A549 (cell line): Measurements from ENCODE around the gene PCGF3.

ENCODE experiments used
- CBX8 ChIP-seq: fragments of 200-600 bp; sonication (generic); IDR thresholded peaks from 2 replicates; pipeline ENCODE4 v1.6.1; 2016
- CTCF ChIP-seq: fragments of >200 bp; sonication (Bioruptor Twin); formaldehyde crosslinking; IDR thresholded peaks from 3 replicates; pipeline ENCODE4 v1.5.1; 2016
- EHMT2 ChIP-seq: fragments of 200-600 bp; sonication (generic); IDR thresholded peaks from 2 replicates; pipeline ENCODE4 v1.6.1; 2016; ENCODE audit warnings: antibody characterized with exemption, low read depth, mild to moderate bottlenecking, moderate library complexity
- MAX ChIP-seq: IDR thresholded peaks from 2 replicates; pipeline ENCODE4 v1.6.1; 2012
- REST ChIP-seq: fragments of 200-600 bp; sonication (generic); IDR thresholded peaks from 2 replicates; pipeline ENCODE4 v1.6.1; 2016; ENCODE audit warnings: antibody characterized with exemption, mild to moderate bottlenecking, moderate library complexity

GRCh38 chr4:710116-710515 is 4.5 kb downstream of the PCGF3 start:
- TF ChIP-seq CTCF (no peak), MAX (no peak), CBX8 (no peak), REST (no peak), EHMT2 (no peak)
